Posterior vena cava (tissue), 2 donors: Measurements from ENCODE around the gene SLC43A1. TPM values are rescaled to one million over a fixed set of nuclear protein-coding genes. Genes with fewer than 3 reads are reported as not detected.

Experiments
- DNase-seq: peaks from one replicate; pipeline ENCODE4 v3.0.0-alpha.2; 2020; ENCODE audit warnings: low spot score
- intact Hi-C, 2 donors: fragments of 100-400 bp; cut with DNase I; formaldehyde crosslinking; loops; one replicate each; pipeline versions ENCODE4 v1.14.1 to v1.14.2; 2022 to 2023
- total RNA-seq, 2 donors: library from RNA; stranded (reverse); fragmentation: NEBNext Ultra II Directional; extraction: Animal tissue kit (Norgen Biotek cat#: 25700); gene quantifications; one replicate each; pipeline ENCODE4 v1.2.1, GENCODE V29; 2021
- donor health status: DM: yes; HTN: yes; CAD: no.
- donor health status: DM: yes; HTN: yes; CAD: no.

Gene SLC43A1
- total RNA-seq, 2 donors from 2014 or later = 8.1 to 11.5 TPM

DNA sequence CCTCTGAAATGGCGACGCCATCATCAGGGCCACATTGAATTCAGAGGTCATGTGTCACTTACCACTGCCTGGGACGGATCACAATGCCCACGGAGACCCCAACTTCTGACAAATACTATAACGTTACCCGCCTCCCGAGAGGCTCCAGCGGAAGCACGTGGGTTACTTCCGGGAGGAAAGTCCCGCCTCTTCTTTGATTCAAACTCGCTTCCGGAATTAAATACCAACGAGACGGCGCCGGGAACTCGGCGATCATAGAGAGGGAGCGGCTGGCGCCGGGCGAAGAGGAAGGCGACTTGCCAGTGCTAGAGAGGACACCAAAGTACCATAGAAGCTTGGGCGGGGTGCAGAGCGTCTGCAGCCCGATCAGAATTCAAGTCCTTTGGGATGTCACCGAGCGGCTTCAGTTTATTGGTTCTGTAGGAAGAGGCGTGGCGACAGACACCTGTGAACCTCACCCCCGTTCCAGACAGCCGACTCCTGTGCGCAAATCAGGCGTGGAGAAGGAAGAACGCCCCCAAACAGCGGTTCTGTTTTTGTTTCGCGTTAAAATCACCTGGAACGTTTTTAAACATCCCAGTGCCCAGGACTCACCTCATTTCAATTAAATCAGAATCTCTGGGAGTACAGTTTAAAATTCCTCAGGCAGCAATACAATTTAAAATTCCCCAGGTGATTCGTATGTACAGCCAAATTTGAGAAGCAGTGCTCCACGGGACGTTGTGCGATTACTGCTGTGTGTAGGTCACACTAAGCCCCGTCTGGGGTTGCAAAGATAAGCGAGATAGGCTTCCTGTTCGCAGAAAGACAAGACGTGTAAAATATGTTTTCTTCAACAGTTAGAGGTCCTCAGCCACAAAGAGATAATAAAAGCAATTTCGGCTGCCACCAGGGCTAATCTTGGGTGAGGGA, 15.3 kb upstream of the SLC43A1 start, which contains the start of gene TIMM10:
TIMM10 (minus strand) TSS at position 159 of the 912 bp plus-strand sequence. CDS start 565 bp downstream, outside the sequence.
- DNase-seq = peak; percentile 98
- intact Hi-C loops = no loop called here

DNA sequence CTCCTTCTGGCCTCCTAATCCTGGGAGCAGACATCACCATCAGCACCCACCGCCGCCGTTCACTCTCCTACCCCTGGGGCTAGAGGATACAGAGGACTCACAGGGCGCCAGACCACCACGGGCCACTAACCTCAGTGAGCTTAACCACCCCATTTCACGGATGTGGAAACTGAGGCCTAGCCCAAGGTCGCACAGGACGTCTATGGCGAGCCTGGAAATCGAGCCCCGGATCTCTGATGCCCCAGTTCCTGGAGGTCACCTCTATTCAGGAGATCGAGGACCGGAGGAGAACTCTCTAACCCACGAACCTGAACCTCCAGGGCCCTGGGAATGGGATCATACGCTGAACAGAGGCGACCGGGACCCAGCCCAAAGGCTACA, 14.7 kb upstream of the SLC43A1 start:
- no peak for DNase-seq
- intact Hi-C loops = no loop called here

DNA sequence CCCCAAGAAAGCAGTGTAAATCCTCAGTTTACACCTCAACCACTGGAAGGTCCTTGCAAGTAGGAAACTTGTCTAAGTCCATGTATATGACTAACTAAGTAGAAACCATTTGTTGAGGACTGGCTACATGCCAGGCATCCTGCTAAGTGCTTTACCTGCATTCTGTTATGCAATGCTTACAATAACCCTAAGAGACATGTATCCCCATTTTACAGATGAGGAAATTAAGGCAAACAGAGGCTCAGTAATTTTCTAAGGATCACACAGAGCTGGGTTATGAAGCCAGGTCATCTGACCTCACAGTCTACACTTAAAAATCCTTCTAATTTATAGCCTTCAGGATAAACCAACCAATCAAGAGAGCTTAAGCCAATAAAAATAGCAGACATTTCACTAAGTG, 13.5 kb upstream of the SLC43A1 start:
- intact Hi-C loops = loop anchor here (5.0 to 10.0 kb wide), 2 partner anchors 37 to 64 kb away; partner anchors contain the start of gene RTN4RL2 (in 1 of the 2)

DNA sequence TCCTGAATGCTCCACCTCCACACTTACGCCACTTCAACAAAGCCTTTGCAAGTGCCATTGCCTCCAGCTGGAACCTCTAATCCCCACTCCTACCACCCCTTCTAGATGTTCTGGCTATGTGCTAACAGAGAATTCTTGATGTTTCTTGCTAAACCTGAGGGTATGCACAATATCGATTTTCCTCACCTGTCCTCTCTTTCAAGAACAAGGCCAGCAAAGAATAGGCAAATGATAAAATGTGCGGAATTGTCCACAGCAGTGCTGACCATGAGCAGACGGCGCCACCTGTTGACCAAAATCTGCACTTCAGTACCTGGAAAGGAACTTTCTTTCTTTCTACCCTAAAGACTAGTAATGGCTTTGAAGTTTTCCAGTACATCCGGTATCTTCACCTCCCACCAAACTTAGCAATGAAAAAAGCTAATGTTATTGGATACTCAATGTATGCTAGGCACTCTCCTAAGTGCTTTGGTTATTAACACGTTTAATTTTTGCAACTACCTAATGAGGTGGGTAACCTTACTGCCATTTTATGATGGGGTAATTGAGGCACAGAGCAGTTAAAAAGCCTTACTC, 11.6 kb upstream of the SLC43A1 start:
- DNase-seq = peak; percentile 89
- intact Hi-C loops = loop anchor here (2.0 to 10.0 kb wide), 3 partner anchors 35 to 68 kb away; partner anchors contain the start of gene RTN4RL2 (in 1 of the 2)

More for the DNA sequence above, 13.5 kb upstream of the SLC43A1 start:
- DNase-seq = no peak

DNA sequence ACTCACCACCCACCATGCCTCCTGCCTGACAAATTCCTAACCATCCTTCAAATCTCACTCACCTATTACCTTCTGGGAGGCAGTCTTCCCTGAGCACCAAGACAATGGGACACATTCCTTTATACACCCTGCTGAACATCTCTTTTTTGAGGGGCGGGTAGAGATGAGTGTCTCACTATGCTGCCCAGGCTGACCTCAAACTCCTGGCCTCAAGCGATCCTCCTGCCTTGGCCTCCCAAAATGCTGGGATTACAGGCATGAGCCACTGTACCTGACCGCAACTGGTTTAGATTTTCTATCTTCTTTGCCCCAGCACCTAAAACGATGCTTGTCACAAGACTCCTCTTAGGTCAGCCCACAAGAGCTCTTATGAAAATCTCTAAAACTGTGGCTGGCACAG, 7.9 kb upstream of the SLC43A1 start:
- intact Hi-C loops = loop anchor here in 1 of 2 donors (10.0 kb wide), 1 partner anchor 59 kb away; the partner anchor contains the start of gene RTN4RL2
- DNase-seq = no peak

DNA sequence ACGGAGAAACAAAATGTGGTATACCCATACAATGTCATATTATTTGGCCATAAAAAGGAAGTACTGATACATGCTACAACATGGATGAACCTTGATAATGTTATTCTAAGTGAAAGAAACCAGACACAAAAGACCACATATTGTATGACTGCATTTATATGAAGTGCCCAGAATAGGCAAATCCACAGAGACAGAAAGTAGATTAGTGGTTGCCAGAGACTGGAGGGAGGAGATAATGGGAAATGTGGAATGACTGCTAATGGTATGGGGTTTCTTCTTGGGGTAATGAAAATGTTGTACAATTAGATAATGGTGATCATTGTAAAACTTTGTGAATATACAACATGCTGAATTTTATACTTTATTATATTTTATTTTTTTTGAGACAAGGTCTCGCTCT, 5.6 kb upstream of the SLC43A1 start:
- no peak for DNase-seq
- intact Hi-C loops = loop anchor here in 1 of 2 donors (10.0 kb wide), 1 partner anchor 56 kb away; the partner anchor contains the start of gene RTN4RL2

DNA sequence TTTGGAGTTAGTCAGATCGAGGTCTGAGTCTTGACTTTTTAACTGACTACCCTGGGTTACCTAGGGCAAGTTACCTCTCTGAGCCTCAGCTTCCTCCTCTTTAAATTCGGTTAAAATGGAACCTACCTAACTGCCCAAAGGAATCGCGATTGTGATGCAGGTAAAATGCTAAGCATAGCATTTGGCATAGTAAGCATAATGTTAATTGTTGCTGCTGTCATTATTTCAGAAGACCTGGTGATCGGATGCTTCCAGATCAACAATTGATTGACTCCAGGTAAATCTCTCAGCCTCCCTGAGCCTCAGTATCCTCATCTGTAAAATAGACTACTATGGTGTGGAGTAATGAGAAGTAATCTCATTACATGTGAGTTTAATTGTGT, 550 bp upstream of the SLC43A1 start:
- DNase-seq = no peak
- intact Hi-C loops = no loop called here

DNA sequence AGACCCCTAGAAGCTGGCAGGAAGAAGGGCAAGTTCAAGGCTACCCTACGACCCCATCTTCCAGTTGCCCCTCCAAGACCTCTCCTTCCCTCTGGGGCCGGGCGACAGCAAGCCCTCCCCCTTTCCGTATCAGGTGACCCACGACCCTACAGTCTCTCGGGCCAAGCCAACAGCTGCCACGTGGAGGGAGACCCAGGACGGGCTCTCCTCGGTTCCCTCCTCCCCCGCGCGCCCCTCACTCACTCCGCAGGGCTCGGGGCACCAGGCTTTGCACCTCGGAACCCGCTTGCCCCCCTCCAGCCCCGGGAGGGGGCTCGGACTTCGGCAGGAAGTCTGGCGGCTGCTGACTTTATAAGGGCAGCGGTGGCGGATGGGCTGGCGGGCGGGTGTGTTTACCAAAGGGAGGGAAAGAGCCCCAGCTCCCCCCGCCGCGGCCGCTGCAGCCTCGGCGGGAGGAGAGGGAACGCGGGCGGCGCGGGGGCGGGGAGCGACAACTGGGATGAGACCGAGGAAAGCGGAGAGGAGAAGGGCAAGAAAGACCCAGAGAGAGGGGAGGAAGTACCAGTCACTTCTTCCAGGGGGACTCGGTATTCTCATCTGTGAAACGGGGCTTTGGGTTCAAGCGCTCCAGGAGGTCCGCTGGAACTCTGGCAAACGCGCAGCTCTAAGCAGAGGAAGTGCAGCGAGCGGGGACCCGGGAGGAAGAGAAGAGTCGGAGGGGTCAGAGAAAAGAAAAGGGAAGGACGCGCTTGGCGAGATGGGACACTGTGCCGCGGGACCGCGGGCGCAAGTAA, 767 bp downstream of the SLC43A1 start:
- intact Hi-C loops = no loop called here
- DNase-seq = peak; percentile 88

DNA sequence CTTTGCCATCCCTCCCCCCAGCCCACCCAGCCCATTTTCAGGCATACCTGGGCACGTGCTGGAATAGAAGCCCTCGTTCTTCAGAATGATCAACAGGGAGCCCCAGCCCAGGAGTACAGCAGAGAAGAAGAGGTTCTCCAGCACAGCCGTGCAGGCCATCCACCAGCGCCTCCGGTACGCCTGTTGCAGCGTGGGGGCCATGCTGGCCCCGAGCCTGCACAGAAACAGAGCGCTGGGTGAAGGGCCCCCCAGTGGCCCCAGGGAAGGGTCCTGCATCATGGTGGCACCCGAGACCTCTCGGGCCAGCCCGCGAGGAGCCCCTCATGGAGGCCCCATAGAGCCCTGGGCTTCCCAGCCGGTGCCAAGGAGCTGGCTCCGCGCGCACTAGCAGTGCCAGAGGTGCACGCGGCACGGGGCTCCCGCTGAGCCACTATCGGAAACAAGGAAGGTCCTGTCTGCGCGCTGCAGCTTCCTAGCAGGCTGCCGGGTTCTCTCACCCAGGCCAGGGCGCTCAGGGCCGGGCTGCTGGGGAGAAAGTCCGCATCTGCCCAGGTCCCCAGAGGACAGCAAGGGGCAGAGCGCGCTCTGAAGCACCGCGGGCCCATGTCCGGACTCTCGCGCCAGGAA, 1.5 kb downstream of the SLC43A1 start:
- intact Hi-C loops = no loop called here
- peak; percentile 82 for DNase-seq

DNA sequence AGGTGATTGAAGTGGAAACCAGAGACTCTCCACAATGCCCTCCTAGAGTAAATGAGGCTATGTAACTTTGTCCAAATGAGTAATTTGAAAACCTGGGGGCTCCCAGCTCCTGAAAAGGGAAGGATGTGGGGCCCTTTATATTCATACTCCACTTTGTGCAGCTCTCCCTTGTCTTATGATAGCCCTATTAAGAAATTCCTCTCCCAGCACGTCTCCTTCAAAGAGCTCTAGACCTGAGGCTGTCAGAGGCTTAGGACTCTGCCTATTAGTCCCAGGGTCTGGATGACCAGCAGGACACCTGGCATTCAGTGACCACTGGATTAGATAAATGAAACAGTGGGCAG, 2.1 kb downstream of the SLC43A1 start:
- no peak for DNase-seq
- intact Hi-C loops = no loop called here

DNA sequence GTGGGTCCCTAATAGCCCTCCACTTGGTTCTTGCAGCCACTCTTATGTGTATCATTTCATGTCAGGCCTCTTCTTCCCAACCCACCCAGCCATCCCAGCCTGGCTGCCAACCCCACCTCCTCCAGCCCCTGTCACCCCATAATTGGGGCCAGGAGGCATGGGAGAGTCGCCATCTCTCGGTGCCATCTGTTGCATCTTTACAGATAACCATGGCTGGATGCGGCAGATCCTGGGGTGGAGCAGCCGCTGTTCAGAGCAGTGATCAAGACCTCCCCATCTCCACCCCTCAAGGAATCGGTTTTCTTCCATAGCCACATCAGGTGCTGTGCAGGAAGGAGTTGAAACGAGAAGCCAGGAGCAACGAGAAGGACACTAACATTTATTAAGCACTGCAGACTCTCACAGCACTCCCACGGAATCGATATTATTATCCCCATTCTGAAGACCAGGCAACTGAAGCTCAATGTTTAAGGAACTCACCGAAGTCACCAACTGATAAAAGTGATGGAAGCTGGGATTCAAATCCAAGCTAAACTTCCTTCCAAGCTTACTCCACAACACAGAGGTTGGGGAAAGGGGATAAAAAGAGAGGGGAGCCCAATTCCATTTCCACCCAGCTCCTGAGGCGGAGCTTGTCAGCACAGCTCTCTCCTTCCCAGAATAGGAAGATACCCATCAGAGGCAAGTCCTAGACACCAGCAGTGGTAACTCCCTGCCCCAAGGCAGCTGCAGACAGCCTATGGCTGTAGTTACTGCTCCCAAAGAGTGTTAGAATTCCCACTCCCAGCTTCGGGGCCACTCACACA, 2.7 kb downstream of the SLC43A1 start:
- intact Hi-C loops = no loop called here
- DNase-seq = no peak

DNA sequence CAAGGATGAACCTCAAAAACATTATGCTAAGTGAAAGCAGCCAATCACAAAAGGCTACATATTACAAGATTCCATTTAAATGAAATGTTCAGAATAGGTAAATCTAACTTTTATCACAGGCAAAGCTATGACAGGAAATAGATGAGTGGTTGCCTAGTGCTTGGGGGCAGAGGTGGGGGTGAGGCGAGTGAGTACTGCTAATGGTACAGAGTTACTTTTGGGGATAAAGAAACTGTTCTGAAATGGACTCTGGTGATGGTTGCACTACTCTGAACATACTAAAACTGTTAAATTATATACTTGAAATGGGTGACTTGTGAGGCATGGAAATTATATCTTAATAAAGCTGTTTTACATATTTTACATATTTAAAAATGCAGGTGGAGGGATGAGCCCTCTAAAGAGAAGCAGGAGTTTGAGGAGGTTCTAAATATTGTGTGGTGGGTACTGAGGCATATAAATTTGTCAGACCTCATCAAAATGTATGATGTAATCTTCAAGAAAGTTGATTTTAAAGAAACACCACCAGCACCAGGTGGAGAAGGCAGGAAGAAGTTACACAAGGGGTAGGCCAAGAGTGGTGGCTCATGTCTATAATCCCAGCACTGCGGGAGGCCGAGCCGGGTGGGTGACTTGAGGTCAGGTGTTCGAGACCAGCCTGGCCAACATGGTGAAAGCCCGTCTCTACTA, 3.6 kb downstream of the SLC43A1 start:
- intact Hi-C loops = no loop called here
- DNase-seq = no peak

DNA sequence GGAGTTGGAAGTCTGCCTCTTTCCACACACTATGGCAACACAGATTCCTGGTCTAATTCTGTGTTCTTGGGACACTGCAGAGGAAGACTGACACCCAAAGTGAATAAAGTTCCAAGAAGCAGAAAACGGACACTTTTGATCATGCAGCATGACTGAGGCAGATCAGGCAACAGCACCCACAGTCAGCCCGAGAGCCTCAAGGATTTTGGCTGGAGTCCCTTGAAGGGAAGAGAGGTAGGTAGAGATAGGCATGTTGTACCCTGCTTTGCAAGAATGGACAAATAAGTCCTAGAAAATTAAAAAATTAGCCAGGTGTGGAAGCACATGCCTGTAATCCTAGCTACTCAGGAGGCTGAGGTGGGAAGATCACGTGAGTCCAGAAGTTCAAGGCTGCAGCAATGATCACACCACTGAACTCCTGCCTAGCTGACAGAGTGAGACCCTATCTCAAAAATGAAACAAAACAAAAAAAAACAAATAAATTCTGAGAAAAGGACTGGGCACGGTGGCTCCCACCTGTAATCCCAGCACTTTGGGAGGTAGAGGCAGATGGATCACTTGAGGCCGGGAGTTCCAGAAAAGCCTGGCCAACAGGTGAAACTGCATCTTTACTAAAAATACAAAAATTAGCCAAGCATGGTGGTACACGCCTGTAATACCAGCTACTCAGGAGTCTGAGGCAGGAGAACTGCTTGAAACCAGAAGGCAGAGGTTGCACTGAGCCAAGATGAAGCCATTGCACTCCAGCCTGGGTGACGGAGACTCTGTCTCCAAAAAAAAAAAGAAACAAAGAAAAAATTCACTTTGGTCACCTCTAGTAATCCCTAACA, 6.9 kb downstream of the SLC43A1 start:
- intact Hi-C loops = no loop called here
- DNase-seq = no peak

DNA sequence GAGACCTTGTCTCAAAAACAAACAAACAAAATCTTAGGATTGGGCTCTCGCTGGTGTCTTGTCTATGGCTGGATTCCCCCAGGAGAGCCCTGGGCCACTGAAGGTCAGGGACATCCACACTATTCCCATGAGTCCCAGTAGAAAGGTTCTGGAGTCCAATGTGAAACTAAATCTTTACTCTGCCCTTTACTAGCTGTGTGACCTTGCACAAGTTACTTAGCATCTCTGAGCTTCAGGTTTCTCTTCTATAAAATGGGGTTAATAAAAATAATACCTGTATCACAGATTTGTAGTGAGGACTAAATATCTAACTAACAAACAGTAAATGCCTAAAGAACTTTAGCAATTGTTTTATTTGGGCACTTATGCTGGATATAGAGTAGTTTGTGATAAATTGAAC, 9.0 kb downstream of the SLC43A1 start:
- intact Hi-C loops = no loop called here
- no peak for DNase-seq

DNA sequence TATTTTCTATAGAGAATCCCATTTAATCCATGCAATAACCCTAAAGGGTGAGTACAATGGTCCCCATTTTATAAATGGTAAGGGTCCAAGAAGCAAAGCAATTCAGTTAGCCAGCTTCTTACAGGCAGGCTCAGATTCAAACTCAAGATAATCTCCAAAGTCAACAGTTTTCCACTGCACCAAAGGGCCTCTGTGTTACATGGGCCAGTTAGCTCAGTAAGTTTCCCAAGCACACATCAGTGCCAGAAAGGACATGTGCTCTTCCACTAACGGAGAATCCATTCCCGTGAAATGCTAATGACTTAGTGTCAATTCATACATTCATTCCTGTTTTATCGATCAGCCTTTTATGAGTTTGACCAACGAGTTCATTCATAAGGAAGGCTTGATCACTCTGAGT, 11.0 kb downstream of the SLC43A1 start:
- intact Hi-C loops = no loop called here
- DNase-seq = no peak

DNA sequence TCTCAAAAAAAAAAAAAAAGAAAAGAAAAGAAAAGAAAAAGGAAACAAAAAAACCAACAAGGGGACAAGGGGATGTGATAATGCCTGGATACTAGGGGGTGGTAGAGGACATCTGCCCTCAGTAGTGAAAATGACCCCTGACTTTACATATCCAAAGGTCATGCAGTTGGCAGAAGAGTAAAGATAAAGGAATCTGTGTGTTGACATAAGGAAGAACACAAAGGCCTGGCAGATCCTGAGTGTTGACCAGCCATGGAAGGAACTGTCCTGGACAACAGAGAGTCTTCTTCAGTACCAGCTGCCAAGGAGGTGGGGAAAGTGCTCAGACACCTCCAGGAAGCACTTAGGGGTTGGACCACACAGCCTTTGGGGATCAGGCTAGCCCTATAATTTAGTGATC, 12.6 kb downstream of the SLC43A1 start:
- intact Hi-C loops = no loop called here
- no peak for DNase-seq

DNA sequence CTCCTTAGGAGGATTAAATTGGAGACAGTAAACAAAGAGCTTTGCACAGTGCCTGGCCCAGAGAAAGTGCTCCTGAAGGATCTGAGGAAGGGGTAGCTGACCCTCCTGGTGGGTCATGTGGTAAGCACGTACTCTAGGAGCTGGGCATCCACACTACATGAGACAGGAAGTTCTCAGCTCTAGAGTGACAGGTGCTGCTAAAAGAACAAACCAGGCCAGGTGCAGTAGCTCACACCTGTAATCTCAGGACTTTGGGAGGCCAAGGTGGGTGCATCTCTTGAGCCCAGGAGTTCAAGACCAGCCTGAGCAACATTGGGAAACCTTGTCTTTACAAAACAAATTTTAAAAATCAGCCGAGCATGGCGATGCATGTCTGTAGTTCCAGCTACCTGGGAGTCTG, 13.1 kb downstream of the SLC43A1 start:
- intact Hi-C loops = no loop called here
- no peak for DNase-seq
